Measurements from ENCODE around the gene SHC2.

GRCh38 chr19:387777-388176, 73.1 kb downstream of the SHC2 start:
- no peak for TF ChIP-seq POLR2A (IDR thresholded peaks at IDR 0.05)
- TF ChIP-seq CTCF (IDR thresholded peaks at IDR 0.05): no peak

All from stomach (tissue), 4 donors.